HCT116 (cell line): ENCODE data around the gene PDE1C.

Source experiments
- CBX3 ChIP-seq: IDR thresholded peaks from 2 replicates; pipeline ENCODE4 v1.6.1; 2012; ENCODE audit warnings: low read depth
- CTCF ChIP-seq, 3 experiments: fragments of 200-600 bp in 1 of 3; sonication (generic) in 1 of 3; IDR thresholded peaks in 2 of 3; conservative IDR thresholded peaks in 1 of 3; 2 replicates each; pipeline ENCODE4 v1.5.1; 2012 to 2017; ENCODE audit warnings: low read depth in 2 of 3, low read length in 2 of 3, antibody characterized with exemption in 1 of 3, borderline replicate concordance in 1 of 3, control low read depth in 1 of 3, mild to moderate bottlenecking in 1 of 3, mixed read lengths in 1 of 3, mixed run types in 1 of 3, moderate library complexity in 1 of 3; ENCODE audit not compliant: insufficient read depth in 1 of 3
- ELF1 ChIP-seq: IDR thresholded peaks from 2 replicates; pipeline ENCODE4 v1.6.1; 2012; ENCODE audit warnings: low read depth, borderline replicate concordance
- EZH2phosphoT487 ChIP-seq: fragments of 200-600 bp; IDR thresholded peaks from 2 replicates; pipeline ENCODE4 v1.6.1; 2018; ENCODE audit warnings: antibody characterized with exemption, borderline replicate concordance
- FOSL1 ChIP-seq: IDR thresholded peaks from 2 replicates; pipeline ENCODE4 v1.6.1; 2012; ENCODE audit warnings: low read depth
- MAX ChIP-seq: IDR thresholded peaks from 2 replicates; pipeline ENCODE4 v1.6.1; 2012
- POLR2A ChIP-seq: IDR thresholded peaks from 2 replicates; pipeline ENCODE4 v1.7.0; 2011; ENCODE audit warnings: borderline replicate concordance; ENCODE audit not compliant: insufficient read depth, insufficient read length; ENCODE audit errors: extremely low read depth
- POLR2AphosphoS5 ChIP-seq: IDR thresholded peaks from 2 replicates; pipeline ENCODE4 v1.6.1; 2011; ENCODE audit warnings: mild to moderate bottlenecking, low read depth, low read length, moderate library complexity
- ZBTB33 ChIP-seq: IDR thresholded peaks from 2 replicates; pipeline ENCODE4 v1.6.1; 2011; ENCODE audit warnings: mild to moderate bottlenecking, low read length, moderate library complexity; ENCODE audit not compliant: insufficient replicate concordance; ENCODE audit errors: extremely low read depth
- ZFX ChIP-seq: fragments of 450-650 bp; IDR thresholded peaks from 2 replicates; pipeline ENCODE4 v1.6.1; 2017

- TF ChIP-seq CTCF (IDR thresholded peaks at IDR 0.05 in 2 of 3, conservative IDR thresholded peaks at IDR 0.05 in 1 of 3; ENCODE audit: borderline replicate concordance in 1 of 3, insufficient read depth in 1 of 3, low read depth in 2 of 3, low read length in 2 of 3) (no peak), POLR2AphosphoS5 (no peak), ZBTB33 (no peak), CBX3 (no peak), FOSL1 (no peak), POLR2A (no peak), EZH2phosphoT487 (no peak), ZFX (no peak), ELF1 (no peak), MAX (no peak)
These were observed 244.6 kb downstream of the PDE1C start for GRCh38 chr7:31825576-31825975.
